Measurements from ENCODE around the gene LTBP1.

DNA sequence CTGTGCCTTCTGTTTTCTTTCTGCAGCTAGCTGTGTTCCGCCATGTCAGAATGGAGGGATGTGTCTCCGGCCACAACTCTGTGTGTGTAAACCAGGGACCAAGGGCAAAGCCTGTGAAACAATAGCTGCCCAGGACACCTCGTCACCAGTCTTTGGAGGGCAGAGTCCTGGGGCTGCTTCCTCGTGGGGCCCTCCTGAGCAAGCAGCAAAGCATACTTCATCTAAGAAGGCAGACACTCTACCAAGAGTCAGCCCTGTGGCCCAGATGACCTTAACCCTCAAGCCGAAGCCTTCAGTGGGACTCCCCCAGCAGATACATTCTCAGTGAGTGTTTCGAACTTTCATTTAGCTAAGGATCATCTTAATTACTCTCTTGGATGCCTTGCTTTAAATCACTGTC, 74.1 kb downstream of the LTBP1 start:
- TF ChIP-seq, protein P1, sequence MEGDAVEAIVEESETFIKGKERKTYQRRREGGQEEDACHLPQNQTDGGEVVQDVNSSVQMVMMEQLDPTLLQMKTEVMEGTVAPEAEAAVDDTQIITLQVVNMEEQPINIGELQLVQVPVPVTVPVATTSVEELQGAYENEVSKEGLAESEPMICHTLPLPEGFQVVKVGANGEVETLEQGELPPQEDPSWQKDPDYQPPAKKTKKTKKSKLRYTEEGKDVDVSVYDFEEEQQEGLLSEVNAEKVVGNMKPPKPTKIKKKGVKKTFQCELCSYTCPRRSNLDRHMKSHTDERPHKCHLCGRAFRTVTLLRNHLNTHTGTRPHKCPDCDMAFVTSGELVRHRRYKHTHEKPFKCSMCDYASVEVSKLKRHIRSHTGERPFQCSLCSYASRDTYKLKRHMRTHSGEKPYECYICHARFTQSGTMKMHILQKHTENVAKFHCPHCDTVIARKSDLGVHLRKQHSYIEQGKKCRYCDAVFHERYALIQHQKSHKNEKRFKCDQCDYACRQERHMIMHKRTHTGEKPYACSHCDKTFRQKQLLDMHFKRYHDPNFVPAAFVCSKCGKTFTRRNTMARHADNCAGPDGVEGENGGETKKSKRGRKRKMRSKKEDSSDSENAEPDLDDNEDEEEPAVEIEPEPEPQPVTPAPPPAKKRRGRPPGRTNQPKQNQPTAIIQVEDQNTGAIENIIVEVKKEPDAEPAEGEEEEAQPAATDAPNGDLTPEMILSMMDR (optimal IDR thresholded peaks at IDR 0.05 in 1 of 3, IDR thresholded peaks at IDR 0.05 in 1 of 3, conservative IDR thresholded peaks at IDR 0.05 in 1 of 3; ENCODE audit: extremely low read depth in 1 of 3, insufficient read depth in 2 of 3, low read length in 3 of 3): no peak
- no peak for TF ChIP-seq EZH2 (IDR thresholded peaks at IDR 0.05; ENCODE audit: low read length)

All from keratinocyte (primary cell).